Immature natural killer cell (primary cell): ENCODE results near the gene TMEM205. TPM values are rescaled to one million over a fixed set of nuclear protein-coding genes. Genes with fewer than 3 reads are reported as not detected.
"Not testable (repeated sequence)": the region's sequence is repeated elsewhere in the genome, so short reads cannot be mapped to it uniquely, and the experiment has no call there.

Source experiments
- DNase-seq, 3 donors: peaks; one replicate each; pipeline ENCODE4 v3.0.0; 2022; ENCODE audit warnings: mixed read lengths in 1 of 3
- H3K27ac Mint-ChIP-seq, 6 donors: one replicate each; pipeline ENCODE4 v1.8.0; 2020; ENCODE audit warnings: mixed read lengths in 6 of 6, mild to moderate bottlenecking in 5 of 6, inconsistent platforms in 4 of 6, moderate library complexity in 3 of 6
- H3K27me3 Mint-ChIP-seq, 3 donors: one replicate each; pipeline ENCODE4 v1.8.0; 2020 to 2021; ENCODE audit warnings: low read depth in 3 of 3, mild to moderate bottlenecking in 3 of 3, mixed read lengths in 3 of 3, moderate library complexity in 3 of 3, inconsistent platforms in 1 of 3
- H3K36me3 Mint-ChIP-seq, 3 donors: one replicate each; pipeline ENCODE4 v1.8.0; 2020; ENCODE audit warnings: mixed read lengths in 3 of 3, inconsistent platforms in 2 of 3, mild to moderate bottlenecking in 2 of 3
- H3K4me1 Mint-ChIP-seq, 2 donors: one replicate each; pipeline ENCODE4 v1.8.0; 2020; ENCODE audit warnings: inconsistent platforms in 2 of 2, mild to moderate bottlenecking in 2 of 2, mixed read lengths in 2 of 2, moderate library complexity in 1 of 2
- H3K4me3 Mint-ChIP-seq, 5 donors: one replicate each; pipeline ENCODE4 v1.8.0; 2020; ENCODE audit warnings: mild to moderate bottlenecking in 5 of 5, mixed read lengths in 5 of 5, inconsistent platforms in 3 of 5, moderate library complexity in 3 of 5
- H3K9me3 Mint-ChIP-seq, 6 donors: one replicate each; pipeline ENCODE4 v1.8.0; 2020; ENCODE audit warnings: mild to moderate bottlenecking in 6 of 6, mixed read lengths in 6 of 6, inconsistent platforms in 4 of 6, moderate library complexity in 3 of 6
- polyA plus RNA-seq, 3 donors: library from polyadenylated mRNA; unstranded; fragments of 300-500 nt; fragmentation: Illumina TruSeq; gene quantifications; one replicate each; pipeline ENCODE4 v1.2.3, GENCODE V29; 2021

Gene TMEM205
- polyA plus RNA-seq, 3 donors from 2014 or later = 73.3 to 91.2 (median 81.4) TPM

DNA sequence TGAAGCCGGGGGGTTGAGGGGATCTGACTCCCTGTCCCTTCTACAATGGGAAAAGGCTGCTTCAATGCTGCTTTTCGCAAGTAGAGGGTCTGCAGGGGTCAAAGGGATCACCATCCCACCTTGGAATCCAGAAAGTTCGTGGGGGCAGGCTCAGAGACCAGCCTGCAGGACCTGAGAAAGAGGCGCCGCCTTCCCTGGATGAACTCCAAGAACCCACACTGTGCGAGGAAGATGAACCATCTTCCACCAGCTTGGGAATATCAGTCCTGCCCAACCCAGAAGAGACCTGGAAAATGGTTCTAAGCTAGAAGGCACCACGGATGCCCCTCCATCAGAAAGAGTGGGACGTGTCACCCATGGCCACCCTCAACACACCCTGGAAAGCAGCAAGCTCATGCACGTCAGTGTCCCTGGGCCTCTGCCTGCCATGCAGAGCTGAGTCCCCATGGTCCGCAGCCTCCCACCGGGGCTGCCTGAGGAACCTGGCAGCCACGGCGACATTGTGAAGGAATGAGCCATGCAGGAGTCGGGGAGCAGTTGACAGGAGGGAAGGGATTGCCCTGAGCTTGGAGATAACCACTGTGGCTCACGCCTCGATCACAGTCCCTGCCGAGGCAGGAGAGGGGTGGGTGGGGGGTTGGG, 21.2 kb downstream of the TMEM205 start:
- H3K27me3 Mint-ChIP-seq = peaks cover 4% of the 10 kb centered on the region in 3 donors
- H3K4me1 Mint-ChIP-seq = peaks cover 28 to 35% of the 10 kb centered on the region in 2 donors
- peak overlapping the region; percentile 85 to 94 (median 92) for H3K27ac Mint-ChIP-seq
- DNase-seq = no peak
- H3K36me3 Mint-ChIP-seq = peaks cover 0 to 7% (median 4%) of the 10 kb centered on the region in 3 donors
- H3K9me3 Mint-ChIP-seq = no peaks in the 10 kb centered on the region
- peak overlapping the region in 1 of 5 donors; percentile 72 for H3K4me3 Mint-ChIP-seq

GRCh38 chr19:11324079-11324661, 21.9 kb downstream of the TMEM205 start:
- peak; percentile 57 to 65 (median 61) for DNase-seq
- H3K4me1 Mint-ChIP-seq = peaks cover 28 to 35% of the 10 kb centered on the region in 2 donors
- H3K9me3 Mint-ChIP-seq = no peaks in the 10 kb centered on the region
- peak overlapping the region; percentile 68 to 76 (median 74) for H3K4me3 Mint-ChIP-seq
- peaks cover 4% of the 10 kb centered on the region in 3 donors for H3K27me3 Mint-ChIP-seq
- peak overlapping the region; percentile 85 to 94 (median 92) for H3K27ac Mint-ChIP-seq
- peaks cover 0 to 7% (median 4%) of the 10 kb centered on the region in 3 donors for H3K36me3 Mint-ChIP-seq

- H3K9me3 Mint-ChIP-seq = no peaks in the 10 kb centered on the region
- no peak for DNase-seq
- peaks cover 32 to 39% of the 10 kb centered on the region in 2 donors for H3K4me1 Mint-ChIP-seq
- H3K36me3 Mint-ChIP-seq = peaks cover 0 to 7% (median 4%) of the 10 kb centered on the region in 3 donors
- peaks cover 4% of the 10 kb centered on the region in 3 donors for H3K27me3 Mint-ChIP-seq
- peak overlapping the region; percentile 85 to 94 (median 92) for H3K27ac Mint-ChIP-seq
- H3K4me3 Mint-ChIP-seq = peak overlapping the region; percentile 68 to 76 (median 74)
Measured at GRCh38 chr19:11323601-11324078, 22.4 kb downstream of the TMEM205 start.

GRCh38 chr19:11322269-11323024, 23.6 kb downstream of the TMEM205 start:
- Mint-ChIP-seq H3K36me3 (peaks cover 0 to 7% (median 4%) of the 10 kb centered on the region in 3 donors), H3K27ac (peak overlapping the region in 4 of 6 donors; percentile 53 to 87 (median 60)), H3K9me3 (no peaks in the 10 kb centered on the region), H3K4me1 (peaks cover 44 to 50% of the 10 kb centered on the region in 2 donors), H3K27me3 (peaks cover 4% of the 10 kb centered on the region in 3 donors), H3K4me3 (peak overlapping the region in 2 of 5 donors; percentile 5 to 12)
- DNase-seq = no peak

DNA sequence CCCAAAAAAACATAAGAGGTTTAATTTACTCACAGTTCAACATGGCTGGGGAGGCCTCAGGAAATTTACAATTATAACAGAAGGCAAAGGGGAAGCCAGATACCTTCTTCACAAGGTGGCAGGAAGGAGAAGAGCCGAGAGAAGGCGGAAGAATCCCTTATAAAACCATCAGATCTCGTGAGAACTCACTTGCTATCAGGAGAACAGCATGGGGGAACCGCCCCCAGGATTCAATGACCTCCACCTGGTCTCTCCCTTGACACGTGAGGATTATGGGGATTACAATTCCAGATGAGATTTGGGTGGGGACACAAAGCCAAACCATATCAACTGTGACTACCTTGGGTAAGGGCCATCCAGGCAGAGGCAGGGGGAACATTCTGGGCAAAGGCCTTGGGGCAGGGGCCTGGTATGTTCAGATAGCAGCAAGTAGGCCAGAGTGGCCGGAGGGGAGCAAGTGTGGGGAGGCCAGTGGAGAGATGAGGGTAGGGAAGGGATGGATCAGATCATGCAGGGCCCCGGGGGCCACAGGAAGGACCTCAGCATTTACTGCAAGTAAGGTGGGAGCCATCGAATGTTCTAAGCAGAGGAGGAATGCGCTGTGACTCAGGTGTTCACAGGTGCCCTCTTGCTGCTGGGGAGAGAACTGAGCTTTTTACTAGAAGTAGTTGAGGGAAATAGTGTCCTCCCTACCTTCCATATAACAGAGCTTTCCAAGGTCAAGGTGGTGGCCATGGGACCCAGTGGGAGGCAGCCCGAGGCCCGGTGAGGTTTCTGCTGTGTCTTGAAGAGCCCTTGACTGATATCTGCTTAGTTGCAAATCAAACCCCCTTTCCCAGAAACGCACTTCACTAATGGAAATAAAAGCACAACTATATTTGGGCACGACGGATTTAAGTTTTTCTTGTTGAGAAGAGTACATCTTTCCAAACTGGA, 24.6 kb downstream of the TMEM205 start:
- Mint-ChIP-seq H3K36me3 (no peaks in the 10 kb centered on the region), H3K27ac (peak overlapping the region; percentile 3 to 87 (median 66)), H3K9me3 (no peaks in the 10 kb centered on the region), H3K27me3 (peaks cover 4% of the 10 kb centered on the region in 3 donors), H3K4me1 (peaks cover 51 to 55% of the 10 kb centered on the region in 2 donors), H3K4me3 (no peak overlapping the region)
- DNase-seq = no peak

- not testable (repeated sequence) for H3K36me3 Mint-ChIP-seq, DNase-seq, H3K9me3 Mint-ChIP-seq, H3K4me3 Mint-ChIP-seq, H3K27me3 Mint-ChIP-seq
- peak overlapping the region in 2 of 6 donors; percentile 3 to 61 for H3K27ac Mint-ChIP-seq
- peaks cover 51 to 54% of the 10 kb centered on the region in 2 donors for H3K4me1 Mint-ChIP-seq
Measured at GRCh38 chr19:11320278-11320995, 25.6 kb downstream of the TMEM205 start.

GRCh38 chr19:11306337-11306736, 39.7 kb downstream of the TMEM205 start:
- no peak for DNase-seq
- H3K27ac Mint-ChIP-seq = no peak overlapping the region
- H3K27me3 Mint-ChIP-seq = peaks cover 0 to 8% (median 0%) of the 10 kb centered on the region in 3 donors
- H3K36me3 Mint-ChIP-seq = no peaks in the 10 kb centered on the region
- H3K4me3 Mint-ChIP-seq = no peak overlapping the region
- H3K4me1 Mint-ChIP-seq = no peaks in the 10 kb centered on the region
- no peaks in the 10 kb centered on the region for H3K9me3 Mint-ChIP-seq

DNA sequence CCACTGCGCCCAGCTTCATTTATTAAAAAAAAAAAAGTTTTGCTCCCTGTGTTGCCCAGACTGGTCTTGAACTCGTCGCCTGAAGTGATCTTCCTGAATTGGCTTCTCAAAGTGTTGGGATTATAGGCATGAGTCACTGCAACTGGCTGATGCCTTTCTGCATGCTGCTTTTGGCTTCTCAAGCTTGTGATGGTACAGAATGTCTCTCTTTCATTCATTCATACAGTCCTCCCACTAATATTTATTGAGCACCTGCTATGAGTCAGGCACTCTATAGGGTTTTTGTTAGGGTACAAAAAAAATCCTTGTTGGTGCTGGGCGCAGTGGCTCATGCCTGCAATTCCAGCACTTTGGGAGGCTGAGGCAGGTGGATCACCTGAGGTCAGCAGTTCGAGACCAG, 41.1 kb downstream of the TMEM205 start:
- no peaks in the 10 kb centered on the region for H3K36me3 Mint-ChIP-seq
- no peak overlapping the region for H3K4me3 Mint-ChIP-seq
- no peaks in the 10 kb centered on the region for H3K4me1 Mint-ChIP-seq
- no peaks in the 10 kb centered on the region for H3K9me3 Mint-ChIP-seq
- no peak overlapping the region for H3K27ac Mint-ChIP-seq
- no peak for DNase-seq
- H3K27me3 Mint-ChIP-seq = peaks cover 0 to 8% (median 3%) of the 10 kb centered on the region in 3 donors

- H3K9me3 Mint-ChIP-seq = no peaks in the 10 kb centered on the region
- H3K4me1 Mint-ChIP-seq = no peaks in the 10 kb centered on the region
- H3K27ac Mint-ChIP-seq = no peak overlapping the region
- no peaks in the 10 kb centered on the region for H3K36me3 Mint-ChIP-seq
- no peak for DNase-seq
- H3K4me3 Mint-ChIP-seq = no peak overlapping the region
- H3K27me3 Mint-ChIP-seq = peaks cover 3 to 6% (median 4%) of the 10 kb centered on the region in 3 donors
Measured at GRCh38 chr19:11300811-11301120, 45.3 kb downstream of the TMEM205 start.

- no peaks in the 10 kb centered on the region for H3K36me3 Mint-ChIP-seq
- DNase-seq = no peak
- no peak overlapping the region for H3K27ac Mint-ChIP-seq
- H3K27me3 Mint-ChIP-seq = peaks cover 3 to 4% (median 4%) of the 10 kb centered on the region in 3 donors
- H3K4me1 Mint-ChIP-seq = no peaks in the 10 kb centered on the region
- no peak overlapping the region for H3K4me3 Mint-ChIP-seq
- no peaks in the 10 kb centered on the region for H3K9me3 Mint-ChIP-seq
Measured at GRCh38 chr19:11299946-11300810, 45.9 kb downstream of the TMEM205 start.

- Mint-ChIP-seq H3K9me3 (no peaks in the 10 kb centered on the region), H3K27ac (peak overlapping the region in 1 of 6 donors; percentile 71), H3K36me3 (no peaks in the 10 kb centered on the region), H3K4me3 (no peak overlapping the region), H3K4me1 (peaks cover 7 to 8% of the 10 kb centered on the region in 2 donors), H3K27me3 (peaks cover 4 to 10% (median 5%) of the 10 kb centered on the region in 3 donors)
- no peak for DNase-seq
Measured at GRCh38 chr19:11296264-11296663, 49.8 kb downstream of the TMEM205 start.

GRCh38 chr19:11295665-11296245, 50.3 kb downstream of the TMEM205 start, which contains the start of gene TSPAN16:
TSS of gene TSPAN16 (plus strand) at chr19:11296160. CDS start at chr19:11296298, 138 bp downstream.
- Mint-ChIP-seq H3K36me3 (no peaks in the 10 kb centered on the region), H3K27ac (peak within 1 kb of the TSS in 1 of 6 donors; percentile 71), H3K4me3 (no peak within 1 kb of the TSS), H3K27me3 (peaks cover 4 to 10% (median 5%) of the 10 kb centered on the region in 3 donors), H3K9me3 (no peaks in the 10 kb centered on the region), H3K4me1 (peaks cover 7 to 8% of the 10 kb centered on the region in 2 donors)
- DNase-seq = no peak
